ENCODE data around the gene PCDHA9.

The PCDHA9 gene

DNA sequence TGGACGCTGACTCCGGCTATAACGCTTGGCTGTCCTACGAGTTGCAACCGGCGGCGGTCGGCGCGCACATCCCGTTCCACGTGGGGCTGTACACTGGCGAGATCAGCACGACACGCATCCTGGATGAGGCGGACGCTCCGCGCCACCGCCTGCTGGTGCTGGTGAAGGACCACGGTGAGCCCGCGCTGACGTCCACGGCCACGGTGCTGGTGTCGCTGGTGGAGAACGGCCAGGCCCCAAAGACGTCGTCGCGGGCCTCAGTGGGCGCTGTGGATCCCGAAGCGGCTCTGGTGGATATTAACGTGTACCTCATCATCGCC is 29.0 kb downstream of the PCDHA9 start:
- no peak for DNase-seq

GRCh38 chr5:140881889-140882590 is 33.9 kb downstream of the PCDHA9 start, which contains the start of gene PCDHA13:
TSS of gene PCDHA13 (plus strand) at chr5:140882124. CDS start at chr5:140882269, 145 bp downstream.
- DNase-seq, result no peak

DNA sequence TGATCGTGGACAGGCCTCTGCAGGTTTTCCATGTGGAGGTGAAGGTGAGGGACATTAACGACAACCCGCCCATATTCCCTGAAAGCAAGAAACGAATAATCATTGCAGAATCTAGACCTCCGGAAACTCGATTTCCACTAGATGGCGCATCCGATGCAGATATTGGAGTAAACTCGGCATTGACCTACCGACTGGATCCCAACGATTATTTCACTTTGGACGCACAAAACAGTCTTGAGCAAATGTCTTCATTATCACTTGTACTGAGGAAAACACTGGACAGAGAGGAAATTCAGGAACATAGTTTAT is 34.4 kb downstream of the PCDHA9 start:
- DNase-seq, result no peak

GRCh38 chr5:140883373-140883772 is 35.2 kb downstream of the PCDHA9 start:
- DNase-seq, result no peak

- DNase-seq, result no peak
Measured at GRCh38 chr5:140883927-140884697, 35.9 kb downstream of the PCDHA9 start.

All from effector CD4-positive, alpha-beta T cell (primary cell).